KOPT-K1 (cell line): ENCODE results near the gene CD22.

ENCODE experiments used
- H3K27ac ChIP-seq: fragments of 200-600 bp; sonication (generic); 2 replicates; pipeline ENCODE4 v1.5.1; 2016; ENCODE audit warnings: antibody characterized with exemption, mild to moderate bottlenecking, low read depth, low read length; ENCODE audit not compliant: poor library complexity, severe bottlenecking
- H3K36me3 ChIP-seq: fragments of 200-600 bp; sonication (generic); 2 replicates; pipeline ENCODE4 v1.5.1; 2017; ENCODE audit warnings: antibody characterized with exemption, mild to moderate bottlenecking, low read length, moderate library complexity; ENCODE audit not compliant: insufficient read depth
- H3K9me3 ChIP-seq: fragments of 200-600 bp; sonication (generic); 2 replicates; pipeline ENCODE4 v1.5.1; 2017; ENCODE audit warnings: antibody characterized with exemption, low read length, mild to moderate bottlenecking; ENCODE audit not compliant: insufficient read depth, poor library complexity, severe bottlenecking

CD22 gene

DNA sequence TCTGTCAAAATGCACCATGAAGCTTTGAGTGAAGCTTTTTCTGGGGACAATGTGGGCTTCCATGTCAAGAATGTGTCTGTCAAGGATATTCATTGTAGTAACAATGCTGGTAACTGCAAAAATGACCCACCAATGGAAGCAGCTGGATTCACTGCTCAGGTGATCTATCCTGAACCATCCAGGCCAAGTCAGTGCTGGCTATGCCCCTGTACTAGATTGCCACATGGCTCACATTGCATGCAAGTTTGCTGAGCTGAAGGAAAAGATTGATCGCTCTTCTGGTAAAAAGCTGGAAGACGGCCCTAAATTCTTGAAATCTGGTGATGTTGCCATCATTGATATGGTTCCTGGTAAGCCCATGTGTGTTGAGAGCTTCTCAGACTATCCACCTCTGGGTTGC is 54.5 kb downstream of the CD22 start:
- H3K36me3 ChIP-seq = no peaks in the 10 kb centered on the region
- no peak overlapping the region for H3K27ac ChIP-seq
- peaks cover 46% of the 10 kb centered on the region for H3K9me3 ChIP-seq

DNA sequence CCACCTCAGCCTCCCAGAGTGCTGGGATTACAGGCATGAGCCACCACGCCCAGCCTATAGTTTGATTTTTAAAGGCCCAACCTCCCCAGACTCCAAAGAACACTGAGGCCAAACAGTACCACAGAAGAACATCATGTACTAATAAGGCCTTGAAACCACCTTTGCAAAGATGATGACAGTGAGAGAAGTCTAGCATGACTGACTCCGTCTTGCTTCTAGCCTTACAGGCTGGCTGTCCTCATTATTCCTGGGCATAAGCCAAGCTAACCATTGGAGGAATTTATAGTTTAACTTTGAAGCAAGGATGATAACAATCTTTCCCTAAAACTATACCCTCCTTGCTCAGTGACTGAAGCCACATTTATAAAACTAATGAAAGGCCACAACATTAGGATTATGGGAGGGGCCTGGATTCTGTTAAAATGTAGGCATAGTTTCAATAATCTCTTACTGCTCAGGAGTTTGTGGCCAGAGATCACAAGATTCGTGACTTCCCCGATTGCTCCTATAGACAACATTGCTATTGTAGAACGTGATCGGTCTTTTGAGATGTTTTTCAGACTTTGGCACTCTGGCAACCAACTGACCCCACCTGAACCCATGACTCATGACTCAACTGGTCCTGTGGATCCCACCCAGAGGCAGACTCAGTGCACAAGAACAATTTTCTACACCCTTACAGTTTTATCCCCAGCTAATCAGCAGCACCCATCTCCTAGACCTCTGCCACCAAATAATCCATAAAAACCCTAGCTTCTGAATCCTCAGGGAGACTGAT is 59.5 kb downstream of the CD22 start:
- H3K36me3 ChIP-seq = no peaks in the 10 kb centered on the region
- H3K9me3 ChIP-seq = peaks cover 40% of the 10 kb centered on the region
- no peak overlapping the region for H3K27ac ChIP-seq

DNA sequence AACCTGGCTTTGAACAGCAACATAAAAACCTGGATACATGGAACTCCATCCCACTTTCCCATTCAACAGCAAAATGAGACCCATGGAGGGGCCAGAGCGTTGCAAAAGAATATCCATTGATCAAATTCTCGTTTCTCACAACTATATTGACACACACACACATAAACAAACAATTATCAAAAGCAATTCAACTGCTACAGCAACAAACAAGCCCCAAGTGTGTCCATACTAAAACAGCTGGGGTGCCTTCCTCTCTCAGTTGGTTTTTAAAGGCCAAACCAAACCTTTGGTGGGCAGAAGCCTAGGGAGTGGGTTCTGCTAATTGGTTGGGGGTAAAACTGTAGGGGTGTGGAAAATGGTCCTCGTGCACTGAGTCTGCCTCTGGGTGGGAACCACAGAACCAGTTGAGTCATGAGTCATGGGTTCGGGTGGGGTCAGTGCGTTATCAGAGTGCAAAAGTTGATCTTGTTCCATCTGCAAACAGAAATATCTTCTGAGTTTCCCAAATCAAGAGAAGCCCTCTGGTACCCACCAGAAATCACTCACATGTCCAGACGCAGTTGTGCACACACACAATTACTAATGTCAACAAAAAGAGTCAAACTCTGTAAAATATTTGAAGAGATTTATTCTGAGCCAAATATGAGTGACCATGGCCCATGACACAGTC is 60.3 kb downstream of the CD22 start:
- no peaks in the 10 kb centered on the region for H3K36me3 ChIP-seq
- no peak overlapping the region for H3K27ac ChIP-seq
- H3K9me3 ChIP-seq = peaks cover 34% of the 10 kb centered on the region

DNA sequence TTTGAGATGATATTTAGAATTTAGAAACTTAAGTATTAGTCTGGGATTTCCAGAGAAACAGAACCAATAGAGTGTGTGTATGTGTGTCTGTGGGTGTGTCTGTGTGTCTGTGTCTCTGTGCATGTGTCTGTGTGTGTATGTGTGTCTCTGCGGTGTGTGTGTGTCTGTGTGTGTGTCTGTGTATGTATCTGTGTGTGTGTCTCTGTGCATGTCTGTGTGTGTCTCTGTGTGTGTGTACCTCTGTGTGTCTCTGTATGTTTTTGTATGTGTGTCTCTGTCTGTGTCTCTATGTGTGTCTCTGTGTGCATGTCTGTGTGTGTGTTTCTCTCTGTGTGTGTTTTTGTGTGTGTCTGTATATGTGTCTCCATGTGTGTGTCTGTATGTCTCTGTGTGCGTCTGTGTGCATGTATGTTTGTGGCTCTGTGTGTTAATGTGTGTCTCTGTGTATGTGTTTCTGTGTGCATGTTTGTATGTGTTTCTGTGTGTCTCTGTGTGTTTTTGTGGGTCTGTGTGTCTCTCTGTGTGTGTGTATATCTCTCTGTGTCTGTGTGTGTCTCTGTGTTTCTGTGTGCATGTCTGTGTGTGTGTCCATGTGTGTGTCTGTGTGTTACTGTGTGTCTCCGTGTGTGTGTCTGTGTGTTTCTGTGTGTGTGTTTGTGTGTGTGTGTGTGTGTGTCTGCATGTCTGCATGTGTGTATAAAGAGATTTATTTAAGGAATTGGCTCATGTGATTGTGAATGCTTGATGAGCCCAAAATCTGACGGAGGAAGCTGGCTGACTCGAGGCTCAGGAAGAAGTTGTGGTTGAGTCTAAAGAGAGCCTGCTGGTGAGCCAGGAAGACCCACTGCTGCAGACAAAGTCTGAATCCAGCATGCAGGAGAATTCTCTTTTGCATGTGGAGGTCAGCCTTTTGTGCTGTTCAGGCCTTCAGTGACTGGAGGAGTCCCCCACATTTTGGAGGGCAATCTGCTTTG is 64.0 kb downstream of the CD22 start:
- peaks cover 4% of the 10 kb centered on the region for H3K9me3 ChIP-seq
- no peak overlapping the region for H3K27ac ChIP-seq
- H3K36me3 ChIP-seq = no peaks in the 10 kb centered on the region

DNA sequence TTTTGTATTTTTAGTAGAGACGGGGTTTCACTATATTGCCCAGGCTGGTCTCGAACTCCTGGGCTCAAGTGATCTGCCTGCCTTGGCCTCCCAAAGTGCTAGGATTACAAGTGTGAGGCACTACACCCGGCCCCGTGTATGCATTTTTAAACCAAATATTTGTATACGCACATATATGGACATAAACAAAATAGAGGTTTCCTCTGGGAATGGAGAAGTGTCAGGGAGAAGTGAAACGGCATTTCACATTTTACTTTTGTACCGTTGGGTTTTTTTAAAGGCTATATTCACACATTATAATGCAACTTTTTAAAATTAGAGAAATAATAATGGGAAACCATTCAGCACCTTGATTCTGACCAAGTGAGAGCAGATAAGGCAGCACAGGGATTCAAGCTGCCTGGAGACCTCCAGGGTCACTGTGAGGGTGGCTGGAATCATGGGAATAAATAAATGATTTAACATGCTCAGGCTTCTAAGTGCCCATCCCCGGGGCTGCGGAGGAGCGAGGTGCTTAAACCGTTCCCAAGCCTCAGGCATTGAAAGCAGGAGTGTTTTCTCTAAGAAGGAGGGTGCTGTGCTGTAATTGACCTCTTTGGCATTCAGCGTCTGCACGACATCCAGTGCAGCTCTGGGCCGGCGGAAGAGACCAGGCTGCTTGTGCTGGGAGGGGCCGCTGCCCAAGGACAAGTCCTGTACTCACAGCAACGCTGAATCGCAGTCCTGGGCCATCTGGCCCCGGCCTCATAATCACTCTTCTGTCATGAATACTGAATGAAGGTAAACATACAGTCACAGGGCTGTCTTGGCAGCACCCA is 66.6 kb downstream of the CD22 start:
- H3K9me3 ChIP-seq = no peaks in the 10 kb centered on the region
- H3K36me3 ChIP-seq = no peaks in the 10 kb centered on the region
- H3K27ac ChIP-seq = no peak overlapping the region

DNA sequence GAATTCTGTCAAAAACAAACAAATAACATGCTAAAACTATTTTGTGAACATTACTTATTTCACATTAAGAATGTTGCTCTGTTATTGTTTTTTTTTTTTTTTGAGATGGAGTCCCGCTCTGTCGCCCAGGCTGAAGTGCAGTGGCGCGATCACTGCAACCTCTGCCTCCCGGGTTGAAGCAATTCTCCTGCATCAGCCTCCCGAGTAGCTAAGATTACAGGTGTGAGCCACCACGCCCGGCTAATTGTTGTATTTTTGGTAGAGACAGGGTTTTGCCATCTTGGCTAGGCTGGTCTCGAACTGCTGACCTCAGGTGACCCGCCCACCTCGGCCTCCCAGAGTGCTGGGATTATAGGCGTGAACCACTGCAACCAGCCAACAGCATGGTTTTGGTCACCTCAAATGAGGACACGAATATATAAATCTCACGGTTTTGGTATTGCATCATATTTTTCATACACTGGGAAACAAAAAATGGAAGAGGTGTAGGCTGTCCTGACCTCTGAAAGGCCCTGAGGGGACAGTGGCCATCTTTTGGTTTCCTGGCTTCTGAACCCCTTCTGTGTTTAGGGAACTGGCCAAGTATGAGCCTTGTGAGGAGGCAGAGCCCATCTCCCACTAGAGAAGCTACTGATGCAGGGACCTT is 67.4 kb downstream of the CD22 start:
- Histone ChIP-seq H3K36me3 (no peaks in the 10 kb centered on the region), H3K9me3 (no peaks in the 10 kb centered on the region), H3K27ac (no peak overlapping the region)
